H1 (cell line): ENCODE measurements around the gene TMEM252. TPM values are rescaled to one million over a fixed set of nuclear protein-coding genes. Genes with fewer than 3 reads are reported as not detected.

Experiments
- EZH2 ChIP-seq: fragments of 200-600 bp; sonication (generic); IDR thresholded peaks from 2 replicates; pipeline ENCODE4 v1.7.1; 2012; ENCODE audit warnings: low read depth, mild to moderate bottlenecking, moderate library complexity, low read length, inconsistent platforms; ENCODE audit not compliant: severe bottlenecking
- HDAC2 ChIP-seq, 2 experiments: fragments of 300-600 bp in 1 of 2; sonication (generic) in 1 of 2; IDR thresholded peaks; 2 replicates each; pipeline ENCODE4 v1.6.1; 2011 to 2012; ENCODE audit warnings: low read depth in 2 of 2, low read length in 2 of 2, mild to moderate bottlenecking in 2 of 2, moderate library complexity in 2 of 2, borderline replicate concordance in 1 of 2, inconsistent platforms in 1 of 2
- RFX5 ChIP-seq: IDR thresholded peaks from 2 replicates; pipeline ENCODE4 v1.6.1; 2011; ENCODE audit warnings: low read depth, low read length, improper control_type of control experiment, borderline replicate concordance
- TEAD4 ChIP-seq: IDR thresholded peaks from 2 replicates; pipeline ENCODE4 v1.6.1; 2012; ENCODE audit warnings: low read depth, low read length, inconsistent platforms, mixed read lengths
- polyA plus RNA-seq, 7 experiments: library from polyadenylated mRNA; depleted of rRNA in 3 of 7; stranded (reverse) in 5 of 7; unstranded in 2 of 7; fragments of >200 nt in 5 of 7; fragments of 200-250 nt in 2 of 7; gene quantifications; 1 replicate in 5 of 7; 2 replicates in 1 of 7; 4 replicates in 1 of 7; pipeline versions ENCODE4 v1.2.1 to v1.2.3, GENCODE V29; 2011 to 2013; ENCODE audit warnings: missing spikeins in 2 of 7, mixed read lengths in 2 of 7
- total RNA-seq: library from RNA; stranded (reverse); fragmentation: NEBNext Ultra II Directional; extraction: Animal tissue kit (Norgen Biotek cat#: 25700); gene quantifications from 2 replicates; pipeline ENCODE4 v1.2.1, GENCODE V29; 2021

Gene TMEM252
- total and polyA plus RNA-seq, 2 of the 8 experiments (the other 6 are each of a cell fraction or from before 2014, with no cell fraction given): not detected

DNA sequence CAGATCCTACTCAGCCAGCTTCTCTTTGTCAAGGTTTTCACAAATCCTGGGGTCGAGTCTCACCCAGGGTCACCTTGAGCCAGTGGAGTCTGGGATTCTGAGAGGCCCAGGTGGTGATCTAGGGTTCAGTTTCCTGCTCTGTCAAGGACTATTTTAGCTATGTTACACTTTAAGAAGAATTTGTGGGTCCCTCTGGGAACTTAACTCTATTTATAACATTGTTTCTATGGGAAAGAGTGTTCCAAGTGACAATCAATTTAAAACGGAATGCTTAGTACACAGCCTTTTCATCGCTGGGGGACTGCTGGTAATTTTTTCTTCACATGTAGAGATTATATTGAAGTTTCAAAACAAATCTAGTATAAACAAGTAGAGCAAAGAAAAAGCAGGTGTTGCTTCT is 26.9 kb upstream of the TMEM252 start (continued):
- TF ChIP-seq EZH2: no peak
- no peak for TF ChIP-seq RFX5
- TF ChIP-seq TEAD4: no peak
- TF ChIP-seq HDAC2 (IDR thresholded peaks at IDR 0.05; ENCODE audit: borderline replicate concordance in 1 of 2, low read depth in 2 of 2, low read length in 2 of 2): no peak
- TF ChIP-seq, all 59 proteins: peak for 0
